Stimulated activated CD8-positive, alpha-beta memory T cell treated with anti-CD3 and anti-CD28 coated beads, Interleukin-4, amount 100 ng/mL, for 4 hours (primary cell): ENCODE results near the gene MAP3K10.
"Not testable (repeated sequence)": the region's sequence is repeated elsewhere in the genome, so short reads cannot be mapped to it uniquely, and the experiment has no call there.

Experiments
- DNase-seq, 2 donors: peaks; one replicate each; pipeline ENCODE4 v3.0.0-alpha.2; 2020; ENCODE audit warnings: low read depth in 2 of 2, low spot score in 1 of 2

MAP3K10 gene

DNA sequence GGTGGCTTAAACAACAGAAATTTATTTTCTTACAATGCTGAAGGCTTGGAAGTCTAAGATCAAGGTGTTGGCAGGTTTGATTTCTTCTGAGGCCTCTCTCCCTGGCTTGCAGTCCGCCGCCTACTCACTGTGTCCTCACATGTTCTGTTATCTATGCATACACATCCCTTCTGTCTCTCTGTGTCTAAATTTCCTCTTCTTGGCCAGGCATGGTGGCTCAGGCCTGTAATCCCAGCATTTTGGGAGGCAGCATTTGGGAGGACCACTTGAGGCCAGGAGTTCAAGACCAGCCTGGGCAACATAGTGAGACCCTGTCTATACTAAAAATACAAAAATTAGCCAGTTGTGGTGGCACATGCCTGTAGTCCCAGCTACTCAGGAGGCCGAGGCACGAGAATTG, 19.9 kb upstream of the MAP3K10 start:
- not testable (repeated sequence) for DNase-seq

DNA sequence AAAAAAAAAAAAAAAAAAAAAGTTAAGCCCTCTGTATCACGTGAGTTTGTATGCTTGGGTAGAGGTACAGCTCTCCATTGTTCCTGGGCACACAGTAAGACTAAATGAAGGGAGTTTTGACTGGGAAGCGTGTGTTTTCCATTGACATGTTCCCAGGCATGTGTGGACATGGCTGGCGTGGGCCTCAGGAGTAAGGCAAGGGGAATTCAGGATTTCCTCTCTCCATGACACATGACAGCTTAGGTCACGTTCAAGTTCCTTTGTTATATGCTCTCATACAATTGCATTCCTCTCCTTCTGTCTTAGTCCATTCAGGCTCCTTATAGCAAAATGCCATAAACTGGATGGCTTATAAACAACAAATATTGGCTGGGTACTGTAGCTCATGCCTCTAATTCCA, 17.1 kb upstream of the MAP3K10 start:
- DNase-seq: no peak

DNA sequence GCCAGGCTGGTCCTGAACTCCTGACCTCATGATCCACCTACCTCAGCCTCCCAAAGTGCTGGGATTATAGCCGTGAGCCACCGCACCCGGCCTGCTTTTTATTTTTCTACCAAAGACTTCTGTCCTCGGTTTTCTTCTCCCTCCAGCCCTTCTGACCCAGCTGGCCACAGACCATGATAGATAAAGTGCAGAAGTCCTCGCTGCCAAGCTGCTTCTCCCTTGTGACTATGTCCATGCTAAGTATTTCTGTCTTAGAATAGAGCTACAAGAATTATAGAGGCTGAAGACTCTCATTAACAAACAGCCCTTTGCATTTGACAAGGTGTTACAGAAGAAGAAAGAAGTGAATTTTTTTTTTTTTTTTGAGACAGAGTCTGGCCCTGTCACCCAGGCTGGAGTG, 15.4 kb upstream of the MAP3K10 start:
- DNase-seq: no peak

DNA sequence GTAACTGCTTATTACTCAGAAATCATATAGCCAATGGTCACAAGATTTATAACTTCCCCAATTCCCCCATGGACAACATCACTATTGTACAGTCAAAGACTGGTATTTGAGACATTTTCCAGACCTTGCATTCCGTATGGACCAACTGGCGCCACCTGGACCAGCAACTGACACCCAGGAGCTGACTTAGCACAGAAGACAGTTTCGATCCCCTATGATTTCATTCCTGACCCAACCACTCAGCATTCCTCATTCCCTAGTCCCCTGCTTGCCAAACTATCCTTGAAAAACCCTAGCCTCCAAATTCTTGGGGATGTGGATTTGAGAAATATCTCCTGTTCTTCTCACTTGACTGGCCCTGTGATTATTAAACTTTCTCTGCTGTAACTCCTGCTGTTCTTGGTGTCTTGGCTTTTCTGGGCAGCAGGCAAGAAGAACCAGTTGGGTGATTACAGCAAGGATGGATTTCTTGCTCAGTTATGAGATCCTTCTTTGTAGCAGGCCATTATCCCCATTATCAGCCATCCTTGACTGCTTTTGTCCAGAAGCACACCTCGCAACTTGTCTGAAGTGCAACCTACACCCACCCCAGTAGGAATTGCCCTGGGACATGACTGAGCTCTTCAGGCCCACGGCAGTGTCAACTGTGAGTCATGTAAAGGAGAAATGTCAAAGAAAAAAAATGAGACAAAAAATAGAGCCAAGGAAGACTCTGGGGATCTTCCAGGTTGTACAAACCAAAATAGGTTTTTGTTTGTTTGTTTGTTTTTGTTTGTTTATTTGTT, 13.7 kb upstream of the MAP3K10 start:
- no peak for DNase-seq

DNA sequence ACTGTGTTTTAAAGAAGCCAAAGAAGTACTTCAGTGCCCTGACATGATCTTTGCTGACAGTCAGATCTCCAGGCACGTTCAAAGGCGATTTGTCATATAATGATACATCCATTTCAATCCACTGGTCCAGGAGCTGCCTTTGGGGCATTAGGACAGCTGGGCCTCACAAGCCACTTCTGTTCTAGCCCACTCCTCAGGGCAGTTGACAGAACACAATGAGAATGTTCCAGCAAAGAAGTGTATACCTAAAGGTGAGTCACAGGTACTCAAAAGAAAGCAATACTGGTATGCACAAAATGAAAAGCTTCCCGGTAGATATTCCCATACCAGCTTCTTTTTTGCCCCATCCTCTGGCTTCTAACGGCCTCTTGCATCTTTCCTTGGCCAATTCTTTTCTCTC, 12.5 kb upstream of the MAP3K10 start:
- DNase-seq: no peak

DNA sequence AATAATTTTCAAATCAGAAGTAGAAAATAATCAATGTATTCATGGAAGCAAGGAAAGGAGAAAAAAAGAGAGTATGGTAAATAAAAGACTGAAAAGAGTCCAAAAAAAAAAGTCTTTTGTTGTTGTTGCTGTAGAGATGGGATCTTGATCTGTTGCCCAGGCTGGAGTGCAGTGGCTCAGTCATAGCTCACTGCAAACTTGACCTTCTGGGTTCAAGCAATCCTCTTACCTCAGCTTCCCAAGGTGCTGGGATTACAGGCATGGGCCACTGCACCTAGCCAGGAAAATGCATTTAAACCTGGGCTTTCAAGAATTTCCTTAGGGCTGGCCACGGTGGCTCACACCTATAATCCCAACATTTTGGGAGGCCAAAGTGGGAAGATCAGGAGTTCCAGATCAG, 7.0 kb upstream of the MAP3K10 start:
- DNase-seq: no peak

DNA sequence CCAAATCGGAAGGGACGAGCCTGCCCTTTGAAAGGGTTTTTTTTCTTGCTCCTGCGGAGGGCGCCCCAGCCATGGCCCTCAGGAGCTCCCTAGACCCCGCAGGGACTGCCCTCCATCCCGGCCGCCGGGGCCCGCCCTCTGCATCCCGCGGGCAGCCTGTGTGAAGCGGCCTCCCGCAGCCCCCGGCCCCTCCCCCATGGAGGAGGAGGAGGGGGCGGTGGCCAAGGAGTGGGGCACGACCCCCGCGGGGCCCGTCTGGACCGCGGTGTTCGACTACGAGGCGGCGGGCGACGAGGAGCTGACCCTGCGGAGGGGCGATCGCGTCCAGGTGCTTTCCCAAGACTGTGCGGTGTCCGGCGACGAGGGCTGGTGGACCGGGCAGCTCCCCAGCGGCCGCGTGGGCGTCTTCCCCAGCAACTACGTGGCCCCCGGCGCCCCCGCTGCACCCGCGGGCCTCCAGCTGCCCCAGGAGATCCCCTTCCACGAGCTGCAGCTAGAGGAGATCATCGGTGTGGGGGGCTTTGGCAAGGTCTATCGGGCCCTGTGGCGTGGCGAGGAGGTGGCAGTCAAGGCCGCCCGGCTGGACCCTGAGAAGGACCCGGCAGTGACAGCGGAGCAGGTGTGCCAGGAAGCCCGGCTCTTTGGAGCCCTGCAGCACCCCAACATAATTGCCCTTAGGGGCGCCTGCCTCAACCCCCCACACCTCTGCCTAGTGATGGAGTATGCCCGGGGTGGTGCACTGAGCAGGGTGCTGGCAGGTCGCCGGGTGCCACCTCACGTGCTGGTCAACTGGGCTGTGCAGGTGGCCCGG, 815 bp downstream of the MAP3K10 start:
- DNase-seq: no peak

DNA sequence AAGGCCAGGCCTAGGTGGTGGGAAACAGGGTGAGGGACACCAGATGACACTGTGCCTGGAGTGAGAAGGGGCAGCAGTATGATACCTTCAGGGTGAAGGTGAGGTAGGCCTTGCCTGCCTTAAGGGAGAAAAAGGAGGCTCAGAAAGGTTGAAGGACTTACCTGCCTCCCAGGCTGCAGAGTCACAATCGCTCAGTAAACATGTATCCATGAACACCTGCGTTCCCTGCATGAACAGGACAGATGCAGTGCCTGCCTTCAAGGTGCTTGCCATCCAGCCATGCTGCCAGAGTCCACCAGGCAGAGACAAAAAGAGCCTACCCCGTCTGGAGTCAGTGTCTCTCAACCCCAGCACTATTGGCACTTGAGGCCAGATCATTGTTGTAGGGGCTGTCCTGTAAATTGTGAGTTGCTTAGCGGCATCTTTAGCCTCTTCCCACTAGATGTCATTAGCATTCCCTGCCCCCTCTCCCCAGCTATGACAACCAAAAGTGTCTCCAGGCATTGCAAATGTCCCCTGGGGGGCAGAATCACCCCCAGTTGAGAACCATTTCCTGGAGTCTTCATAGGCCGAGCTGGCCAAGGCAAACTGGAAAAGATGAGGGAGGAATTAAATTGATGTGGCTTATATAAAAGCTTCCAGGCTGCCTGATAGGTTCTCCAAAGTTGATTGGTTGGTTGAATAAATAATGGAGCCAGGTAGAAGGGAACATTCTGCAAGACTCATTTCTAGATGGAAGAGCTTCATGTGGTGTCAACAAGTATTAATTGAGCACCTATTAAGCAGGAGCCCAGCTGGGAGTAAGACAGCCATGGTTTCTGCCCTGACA, 1.7 kb downstream of the MAP3K10 start:
- DNase-seq: no peak

DNA sequence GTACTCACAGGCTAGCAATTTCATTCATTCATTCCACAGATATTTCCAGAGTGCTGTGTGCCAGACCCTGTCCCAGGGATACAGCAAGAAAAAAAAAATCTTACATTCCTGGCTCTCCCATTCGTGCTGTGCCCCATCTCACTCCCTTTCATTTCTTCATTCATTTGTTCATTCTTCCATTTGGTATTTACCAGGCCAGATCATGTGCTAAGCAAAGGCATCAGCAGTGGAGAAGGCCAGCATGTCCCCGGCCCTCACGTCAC, 2.3 kb downstream of the MAP3K10 start:
- no peak for DNase-seq

DNA sequence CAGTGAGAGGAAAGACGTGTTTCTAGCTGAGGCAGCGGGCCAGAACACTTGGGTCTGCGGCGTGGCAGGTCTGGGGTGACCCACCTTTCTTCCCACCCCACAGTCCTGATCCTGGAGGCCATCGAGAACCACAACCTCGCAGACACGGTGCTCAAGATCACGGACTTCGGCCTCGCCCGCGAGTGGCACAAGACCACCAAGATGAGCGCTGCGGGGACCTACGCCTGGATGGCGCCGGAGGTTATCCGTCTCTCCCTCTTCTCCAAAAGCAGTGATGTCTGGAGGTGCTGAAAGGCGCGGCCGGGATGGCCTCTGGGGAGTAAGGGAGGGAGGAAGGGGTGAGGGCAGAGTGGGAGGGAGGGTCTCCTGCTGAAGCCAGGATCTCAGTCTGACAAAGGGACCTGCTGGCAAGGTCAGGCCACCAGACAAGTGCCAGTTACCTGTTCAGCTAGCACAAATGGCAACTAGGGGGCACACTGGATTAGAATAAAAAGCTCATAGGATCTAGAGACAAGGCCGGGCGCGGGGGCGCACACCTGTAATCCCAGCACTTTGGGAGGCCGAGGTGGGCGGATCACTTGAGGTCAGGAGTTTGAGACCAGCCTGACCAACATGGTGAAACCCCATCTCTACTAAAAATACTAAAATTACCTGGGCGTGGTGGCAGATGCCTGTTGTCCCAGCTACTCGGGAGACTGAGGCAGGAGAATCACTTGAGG, 7.2 kb downstream of the MAP3K10 start:
- no peak for DNase-seq

DNA sequence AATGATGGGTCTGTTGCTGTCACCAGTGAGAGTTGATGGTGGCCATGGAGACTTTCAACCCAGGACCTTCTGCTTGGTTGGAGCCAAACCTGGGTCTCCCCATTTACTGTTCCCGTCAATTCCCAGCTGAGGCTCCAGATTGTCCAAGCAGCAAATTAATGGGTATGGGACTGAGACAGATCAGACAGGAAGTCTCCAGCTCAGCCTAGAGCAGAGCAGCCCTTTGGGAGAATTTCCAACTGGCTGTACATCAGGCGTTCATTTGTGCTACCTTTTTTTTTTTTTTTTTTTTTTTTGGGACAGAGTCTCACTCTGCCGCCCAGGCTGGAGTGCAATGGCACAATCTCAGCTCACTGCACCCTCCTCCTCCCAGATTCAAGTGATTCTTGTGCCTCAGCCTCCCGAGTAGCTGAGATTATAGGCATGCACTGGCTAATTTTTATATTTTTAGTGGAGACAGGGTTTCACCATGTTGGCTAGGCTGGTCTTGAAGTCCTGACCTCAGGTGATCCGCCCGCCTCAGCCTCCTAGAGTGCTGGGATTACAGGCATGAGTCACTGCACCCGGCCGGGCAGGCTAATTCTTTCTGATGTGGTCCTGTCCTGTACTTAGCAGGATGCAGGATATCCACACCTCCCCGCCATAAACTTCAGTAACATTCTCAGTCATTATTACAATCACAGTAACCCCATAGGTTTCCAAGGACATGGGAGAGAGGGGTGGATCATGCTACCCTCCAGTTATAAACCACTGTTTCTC, 9.3 kb downstream of the MAP3K10 start:
- DNase-seq: no peak

DNA sequence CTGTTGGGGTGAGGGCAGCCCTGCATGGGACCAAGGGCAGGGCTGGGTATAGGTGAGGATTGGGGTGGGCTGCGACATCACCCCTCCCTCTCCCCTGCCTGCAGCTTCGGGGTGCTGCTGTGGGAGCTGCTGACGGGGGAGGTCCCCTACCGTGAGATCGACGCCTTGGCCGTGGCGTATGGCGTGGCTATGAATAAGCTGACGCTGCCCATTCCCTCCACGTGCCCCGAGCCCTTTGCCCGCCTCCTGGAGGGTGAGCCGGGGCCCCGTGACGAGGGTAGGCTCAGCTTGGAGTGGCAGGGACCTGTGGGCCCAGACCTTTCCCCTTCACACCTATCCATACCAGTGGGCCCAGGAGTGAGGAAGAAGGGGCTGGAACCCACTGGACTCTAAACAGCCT, 13.2 kb downstream of the MAP3K10 start:
- no peak for DNase-seq

DNA sequence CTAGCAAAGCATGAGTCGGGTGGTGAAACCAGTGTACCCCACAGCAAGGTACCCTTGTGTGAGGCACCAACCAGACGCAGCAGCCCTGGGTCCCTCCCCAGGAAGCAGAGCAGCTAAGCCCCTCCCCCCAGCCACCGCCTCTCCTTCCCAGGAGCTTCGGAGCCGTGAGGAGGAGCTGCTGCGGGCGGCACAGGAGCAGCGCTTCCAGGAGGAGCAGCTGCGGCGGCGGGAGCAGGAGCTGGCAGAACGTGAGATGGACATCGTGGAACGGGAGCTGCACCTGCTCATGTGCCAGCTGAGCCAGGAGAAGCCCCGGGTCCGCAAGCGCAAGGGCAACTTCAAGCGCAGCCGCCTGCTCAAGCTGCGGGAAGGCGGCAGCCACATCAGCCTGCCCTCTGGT, 14.5 kb downstream of the MAP3K10 start:
- no peak for DNase-seq

DNA sequence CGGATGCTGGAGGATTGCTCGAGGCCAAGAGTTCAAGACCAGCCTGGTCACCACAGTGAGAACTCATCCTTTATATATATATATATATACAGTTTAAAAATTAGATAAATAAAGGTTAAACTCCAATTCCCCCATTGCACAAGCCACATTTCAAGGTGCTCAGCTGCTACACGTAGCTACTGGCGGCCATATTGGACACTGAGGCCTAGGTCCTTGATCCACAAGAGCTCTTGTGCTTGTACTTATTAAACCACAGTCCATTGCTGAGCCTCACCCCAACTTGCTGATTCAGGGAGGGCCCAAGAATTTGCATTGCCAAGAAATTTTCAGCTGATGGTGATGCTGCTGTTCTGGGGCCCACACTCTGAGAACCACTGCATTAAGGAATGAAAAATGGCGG, 17.4 kb downstream of the MAP3K10 start:
- no peak for DNase-seq

DNA sequence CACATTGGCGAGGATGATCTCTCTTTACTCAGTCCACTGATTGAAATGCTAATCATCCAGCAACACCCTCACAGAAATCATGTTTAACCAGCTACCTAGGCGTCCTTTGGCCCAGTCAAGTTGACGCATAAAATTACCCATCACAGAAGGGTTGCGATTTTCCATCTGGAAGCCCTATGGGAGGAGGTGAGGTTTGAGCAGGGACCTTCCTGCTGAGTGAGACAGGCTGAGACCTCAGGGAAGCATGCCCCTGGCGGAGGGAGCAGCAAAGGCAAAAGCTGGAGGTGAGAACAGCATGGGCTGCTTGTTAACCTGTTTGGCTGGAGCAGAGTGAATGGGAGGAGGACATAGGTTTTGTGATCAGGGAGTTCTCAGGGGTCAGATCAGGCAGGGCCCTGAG, 19.7 kb downstream of the MAP3K10 start:
- DNase-seq: no peak

DNA sequence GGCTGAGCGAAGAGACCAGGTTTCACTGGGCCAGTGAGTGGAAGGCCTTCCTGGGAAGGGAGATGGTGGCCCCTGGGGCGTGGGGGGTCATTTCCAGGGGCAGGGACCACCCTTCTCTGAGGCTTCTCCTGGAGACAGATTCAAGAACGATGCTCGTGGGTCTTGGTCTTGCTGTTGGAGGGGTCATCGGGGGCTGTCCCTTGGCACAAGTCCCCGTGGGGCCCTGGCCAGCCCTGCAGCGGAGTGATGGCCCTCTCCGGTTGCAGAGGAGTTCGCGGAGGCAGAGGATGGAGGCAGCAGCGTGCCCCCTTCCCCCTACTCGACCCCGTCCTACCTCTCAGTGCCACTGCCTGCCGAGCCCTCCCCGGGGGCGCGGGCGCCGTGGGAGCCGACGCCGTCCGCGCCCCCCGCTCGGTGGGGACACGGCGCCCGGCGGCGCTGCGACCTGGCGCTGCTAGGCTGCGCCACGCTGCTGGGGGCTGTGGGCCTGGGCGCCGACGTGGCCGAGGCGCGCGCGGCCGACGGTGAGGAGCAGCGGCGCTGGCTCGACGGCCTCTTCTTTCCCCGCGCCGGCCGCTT, 22.1 kb downstream of the MAP3K10 start:
- DNase-seq: no peak

DNA sequence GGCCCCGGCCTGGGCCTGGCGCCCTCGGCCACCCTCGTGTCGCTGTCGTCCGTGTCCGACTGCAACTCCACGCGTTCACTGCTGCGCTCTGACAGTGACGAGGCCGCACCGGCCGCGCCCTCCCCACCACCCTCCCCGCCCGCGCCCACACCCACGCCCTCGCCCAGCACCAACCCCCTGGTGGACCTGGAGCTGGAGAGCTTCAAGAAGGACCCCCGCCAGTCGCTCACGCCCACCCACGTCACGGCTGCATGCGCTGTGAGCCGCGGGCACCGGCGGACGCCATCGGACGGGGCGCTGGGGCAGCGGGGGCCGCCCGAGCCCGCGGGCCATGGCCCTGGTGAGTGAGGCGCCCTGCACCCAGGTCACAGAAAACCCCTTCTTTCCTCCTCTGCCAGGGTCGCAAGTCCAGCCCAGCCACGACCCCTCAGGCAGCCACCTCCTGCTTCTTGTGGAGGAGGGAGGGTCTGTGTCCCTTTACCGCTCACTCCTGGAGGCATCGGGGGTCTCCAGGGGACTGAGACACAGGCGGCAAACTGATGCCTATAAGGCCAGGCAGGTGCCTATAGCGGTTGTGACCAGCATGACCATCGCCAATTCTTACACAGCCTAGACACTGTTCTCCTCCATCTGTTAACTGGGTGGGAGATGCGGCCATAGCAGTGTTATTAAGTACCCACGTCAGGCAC, 22.8 kb downstream of the MAP3K10 start:
- DNase-seq: no peak

DNA sequence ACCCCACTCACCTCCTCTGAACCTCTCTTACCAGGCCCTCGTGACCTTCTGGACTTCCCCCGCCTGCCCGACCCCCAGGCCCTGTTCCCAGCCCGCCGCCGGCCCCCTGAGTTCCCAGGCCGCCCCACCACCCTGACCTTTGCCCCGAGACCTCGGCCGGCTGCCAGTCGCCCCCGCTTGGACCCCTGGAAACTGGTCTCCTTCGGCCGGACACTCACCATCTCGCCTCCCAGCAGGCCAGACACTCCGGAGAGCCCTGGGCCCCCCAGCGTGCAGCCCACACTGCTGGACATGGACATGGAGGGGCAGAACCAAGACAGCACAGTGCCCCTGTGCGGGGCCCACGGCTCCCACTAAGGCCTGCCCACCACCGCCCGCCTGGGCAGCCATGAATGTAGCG, 23.7 kb downstream of the MAP3K10 start:
- no peak for DNase-seq

DNA sequence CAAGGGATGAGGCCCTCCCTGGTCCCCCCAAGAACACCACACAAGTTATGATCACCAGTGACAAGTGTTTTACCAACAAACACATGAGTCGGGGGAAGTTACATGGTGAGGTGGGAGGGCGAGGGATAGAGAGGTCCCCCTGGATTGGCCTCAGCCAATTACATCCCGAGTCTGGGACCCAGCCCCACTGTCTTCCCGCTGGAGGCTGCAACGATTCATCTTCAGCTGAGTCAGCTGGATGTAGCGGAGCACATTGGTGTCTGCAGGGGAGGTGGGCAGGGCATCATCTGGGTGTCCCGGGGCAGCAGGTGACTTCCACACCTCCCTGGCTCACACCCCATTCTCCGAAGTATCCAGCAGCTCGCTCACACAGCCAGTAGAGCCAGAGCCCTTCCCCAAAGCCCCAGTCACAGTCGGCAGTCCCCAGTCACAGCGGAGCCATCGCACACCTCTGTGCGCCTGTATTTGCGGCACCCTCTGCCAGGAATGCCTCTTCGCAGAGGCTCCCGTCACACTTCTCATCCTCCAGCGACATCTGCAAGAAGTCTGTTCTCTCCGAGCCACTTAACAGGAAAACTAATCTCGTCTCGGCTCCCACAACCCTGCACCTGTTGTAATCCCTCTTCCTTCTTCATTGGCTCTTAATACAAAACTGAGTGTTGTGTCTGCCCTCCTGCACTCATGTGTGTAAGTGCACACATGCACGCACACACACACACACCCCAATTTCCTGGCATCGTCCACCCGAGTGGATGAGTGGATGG, 25.0 kb downstream of the MAP3K10 start:
- no peak for DNase-seq
